Activated CD4-positive, alpha-beta T cell treated with anti-CD3 and anti-CD28 coated beads for 24 hours (primary cell): ENCODE measurements around the gene LAMC3.
"Not testable (repeated sequence)": the region's sequence is repeated elsewhere in the genome, so short reads cannot be mapped to it uniquely, and the experiment has no call there.

ENCODE experiments used
- DNase-seq, 2 donors: peaks; one replicate each; pipeline ENCODE4 v3.0.0-alpha.2; 2020; ENCODE audit warnings: low read depth in 2 of 2

LAMC3 gene

DNA sequence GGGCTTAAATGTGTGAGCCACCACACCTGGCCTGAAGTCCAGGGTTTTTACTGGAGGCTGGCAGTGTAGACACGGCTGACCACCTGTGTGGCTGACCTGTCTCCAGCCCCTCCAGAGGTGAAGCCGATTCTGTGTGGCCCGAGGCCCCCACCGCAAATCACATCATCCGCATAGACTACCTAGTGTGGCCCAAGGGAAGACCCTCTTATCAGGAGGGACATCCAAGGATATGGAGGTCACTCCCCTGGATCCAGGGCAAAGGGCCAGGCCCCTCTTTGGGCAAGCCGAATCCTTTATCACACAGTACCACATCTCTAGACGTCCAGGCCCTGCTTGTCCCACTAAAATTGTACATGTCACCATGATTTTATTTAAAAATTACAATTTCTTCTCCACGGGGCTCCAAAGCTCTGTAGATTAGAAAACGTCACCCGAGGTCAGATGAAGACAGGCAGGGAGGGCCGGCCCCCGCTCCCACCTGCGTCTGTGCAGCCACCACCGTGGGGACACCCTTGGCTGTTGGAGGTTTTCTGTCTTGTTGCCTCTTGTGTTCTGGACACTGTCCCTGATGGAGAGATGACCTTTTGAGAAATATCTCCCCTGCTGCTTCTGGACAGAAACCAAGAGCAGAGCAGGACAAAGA, 20.1 kb downstream of the LAMC3 start:
- no peak for DNase-seq

DNA sequence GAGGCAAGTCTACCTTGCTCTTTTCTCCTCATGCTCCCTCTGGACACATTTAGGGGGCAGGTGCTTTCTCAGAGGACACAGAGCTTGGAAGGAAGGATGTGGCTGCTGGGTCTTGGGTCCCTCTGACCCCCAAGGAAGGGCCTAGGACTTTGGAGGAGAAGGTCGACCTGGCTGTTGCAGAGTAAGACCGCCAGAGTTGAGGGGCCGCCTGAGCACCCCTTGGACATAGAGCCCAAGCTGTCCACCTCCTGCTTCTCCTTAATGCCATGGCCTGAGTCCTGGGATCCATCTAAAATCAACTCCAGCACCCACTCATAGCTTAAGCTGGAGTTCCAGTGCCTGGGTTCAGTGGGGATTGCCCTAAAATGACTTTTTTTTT, 20.6 kb downstream of the LAMC3 start:
- DNase-seq, result no peak

DNA sequence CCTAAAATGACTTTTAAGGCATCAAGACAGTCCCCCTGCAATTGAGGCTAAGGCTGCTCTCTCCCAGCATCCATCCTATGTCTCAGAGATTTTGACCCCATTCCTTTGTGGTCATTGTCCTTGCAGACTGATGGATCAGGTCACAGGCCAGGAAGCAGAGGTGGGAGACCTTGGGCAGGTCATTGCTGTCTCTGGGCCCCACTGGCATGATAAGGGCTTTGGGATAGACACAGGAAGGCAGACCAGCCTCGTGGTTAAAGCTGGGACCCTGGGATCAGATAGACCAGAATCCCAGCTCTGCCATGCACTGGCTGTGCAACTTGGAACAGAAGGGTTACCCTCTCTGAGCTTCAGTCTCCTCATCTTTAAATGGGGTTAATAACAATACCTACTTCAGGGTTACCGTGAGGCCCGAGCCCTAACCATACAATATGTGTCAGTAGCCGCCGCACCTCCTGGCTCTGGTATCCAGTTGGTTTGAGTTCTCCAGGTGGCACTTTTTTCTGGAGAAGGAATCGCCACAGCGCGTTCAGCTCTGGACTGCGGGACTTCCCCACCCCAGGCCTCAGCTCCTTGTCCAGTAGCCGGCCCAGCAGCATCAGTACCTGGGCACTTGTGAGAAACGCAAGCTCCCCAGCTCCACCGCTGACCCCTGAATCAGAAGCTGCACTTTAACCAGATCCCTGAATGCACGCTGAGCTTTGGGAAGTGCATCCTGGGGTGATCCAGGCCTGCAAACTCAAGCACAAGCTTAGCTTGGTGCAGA, 21.4 kb downstream of the LAMC3 start:
- DNase-seq, result no peak

DNA sequence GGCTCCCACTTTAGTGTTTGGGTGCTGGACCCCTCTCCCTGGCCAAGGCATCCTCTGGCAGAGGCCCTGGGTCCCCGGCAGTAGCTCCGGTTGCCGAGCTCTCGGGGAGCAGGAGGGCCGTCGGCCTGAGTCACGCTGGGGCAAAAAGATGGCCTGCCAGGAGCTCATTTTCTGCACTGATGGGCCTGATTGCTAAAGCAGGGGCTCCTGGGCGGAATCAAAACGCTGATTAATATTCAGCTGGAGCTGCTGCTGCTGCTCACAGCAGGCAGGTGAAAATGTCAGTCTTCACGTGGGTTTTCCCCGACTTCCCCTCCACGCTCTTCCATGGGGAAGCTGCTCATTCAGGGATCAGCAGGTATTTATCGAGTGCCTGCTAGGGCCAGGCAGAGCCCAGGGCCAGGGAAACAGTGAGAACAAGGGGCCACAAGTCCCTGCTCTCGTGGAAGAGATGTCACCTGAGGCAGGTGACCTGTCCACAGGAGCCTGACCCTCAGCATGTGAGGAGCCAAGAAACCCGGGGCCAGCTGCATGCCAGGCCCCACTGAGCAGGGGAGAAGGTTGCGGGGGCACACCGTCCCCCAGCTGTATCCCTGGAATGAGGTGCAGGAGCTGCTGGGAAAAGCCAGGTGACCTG, 22.1 kb downstream of the LAMC3 start:
- DNase-seq, result no peak

DNA sequence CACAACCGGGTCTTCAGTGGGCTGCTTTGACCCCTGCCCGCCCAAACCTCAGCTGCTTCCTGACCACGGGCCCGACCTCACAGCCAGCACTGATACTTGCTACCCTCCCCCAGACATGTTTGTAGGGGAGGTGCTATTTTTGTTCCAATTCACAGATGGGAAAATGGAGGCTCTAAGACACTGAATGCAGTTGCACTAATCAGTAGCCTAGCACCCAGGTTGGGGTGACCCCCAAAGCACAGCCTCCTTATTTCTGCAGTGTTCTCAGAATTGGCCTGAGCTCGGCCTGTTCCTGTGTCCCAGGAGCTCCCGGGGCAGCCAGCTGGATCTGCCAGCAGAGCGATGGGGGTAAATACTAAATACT, 22.6 kb downstream of the LAMC3 start:
- DNase-seq, result no peak

DNA sequence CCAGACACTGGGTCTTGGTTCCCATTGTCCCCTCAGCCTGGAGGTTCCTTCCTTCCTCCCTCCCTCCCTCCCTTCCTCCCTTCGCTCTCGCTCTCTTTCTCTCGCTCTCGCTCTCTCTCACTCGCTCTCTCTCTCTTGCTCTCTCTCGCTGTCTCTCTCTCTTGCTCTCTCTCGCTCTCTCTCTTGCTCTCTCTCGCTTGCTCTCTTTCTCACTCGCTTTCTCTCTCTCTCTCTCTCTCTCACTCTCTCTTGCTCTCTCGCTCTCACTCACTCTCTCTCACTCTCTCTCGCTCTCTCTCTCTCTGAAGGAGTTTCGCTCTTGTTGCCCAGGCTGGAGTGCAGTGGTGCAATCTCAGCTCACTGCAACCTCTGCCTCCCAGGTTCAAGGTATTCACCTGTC, 23.4 kb downstream of the LAMC3 start:
- DNase-seq, result no peak

DNA sequence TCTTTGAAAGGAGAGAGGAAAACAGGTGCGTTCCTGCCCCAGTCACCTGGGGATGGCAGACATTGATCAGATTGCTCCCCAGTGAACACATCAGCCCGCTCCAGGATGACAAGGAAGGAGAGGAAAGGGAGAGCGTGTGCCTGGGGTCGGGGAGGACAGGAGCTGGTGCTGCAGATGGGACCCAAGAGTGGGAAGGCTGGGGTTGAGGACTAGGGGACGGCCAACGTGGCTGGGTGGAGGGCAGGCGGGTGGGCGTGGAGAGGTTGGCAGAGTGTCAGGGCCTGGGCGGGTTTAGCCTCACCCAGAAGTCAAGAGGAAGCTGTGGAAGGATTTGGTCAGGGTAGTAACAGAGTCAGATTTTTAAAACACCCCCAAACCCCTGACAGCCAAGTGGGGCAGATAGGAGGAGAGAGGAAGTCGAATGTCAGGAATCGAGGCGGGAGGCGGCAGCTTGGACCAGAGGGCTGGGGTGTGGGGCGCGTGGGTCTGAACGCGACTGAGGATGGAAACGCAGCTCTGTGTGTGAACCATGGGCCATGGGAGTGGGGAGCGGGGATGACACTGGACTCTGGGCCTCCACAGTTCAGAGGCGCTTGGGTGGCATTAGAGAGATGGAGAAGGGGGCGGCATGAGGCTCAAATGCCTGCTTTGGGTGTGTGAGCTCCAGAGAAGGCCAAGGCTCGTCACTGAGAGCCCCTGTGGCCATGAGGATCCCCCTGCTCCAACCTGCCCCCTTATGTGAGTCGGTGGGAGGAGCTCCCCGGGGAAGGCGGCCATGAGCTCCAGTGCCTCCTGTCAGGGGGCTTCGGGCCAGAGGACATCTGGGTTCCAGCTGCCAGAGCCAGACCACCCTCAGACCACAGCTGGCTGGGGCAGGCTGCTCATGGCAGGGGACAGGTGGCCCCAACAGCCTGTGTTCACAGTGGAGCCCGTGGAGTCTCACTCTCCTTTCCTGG, 24.6 kb downstream of the LAMC3 start:
- no peak for DNase-seq

DNA sequence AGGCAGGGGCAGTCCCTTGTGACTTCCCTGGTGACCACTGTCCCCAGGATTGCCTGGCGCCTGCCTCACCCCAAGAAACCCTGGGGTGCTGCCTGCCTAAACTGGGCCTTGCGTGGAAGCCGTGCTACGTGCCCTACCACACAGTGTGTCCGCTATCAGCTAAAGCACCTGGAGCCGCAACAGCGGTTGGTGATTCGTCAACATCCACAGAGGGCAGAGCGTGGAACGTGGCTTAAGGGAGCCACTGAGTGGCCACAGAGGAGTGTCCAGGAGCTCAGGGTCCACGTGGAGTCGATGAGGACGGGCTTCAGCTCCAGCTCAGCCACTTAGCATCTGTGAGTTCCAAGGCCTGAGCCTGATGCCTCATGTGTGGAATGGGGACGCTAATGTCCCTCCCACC, 25.3 kb downstream of the LAMC3 start:
- DNase-seq, result no peak

DNA sequence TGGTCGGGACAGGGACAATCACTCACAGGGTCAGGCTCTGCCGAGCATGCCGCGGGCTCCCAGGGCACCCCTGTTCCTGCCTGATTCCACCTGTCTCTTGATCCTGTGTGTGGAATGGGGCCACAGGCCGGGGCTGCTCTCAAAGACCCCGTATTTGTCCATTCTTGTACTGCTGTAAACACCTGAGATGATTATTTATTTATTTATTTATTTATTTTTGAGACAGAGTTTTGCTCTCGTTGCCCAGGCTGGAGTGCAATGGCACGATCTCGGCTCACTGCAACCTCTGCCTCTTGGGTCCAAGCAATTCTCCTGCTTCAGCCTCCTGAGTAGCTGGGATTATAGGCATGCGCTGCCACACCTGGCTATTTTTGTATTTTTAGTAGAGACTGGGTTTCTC, 25.8 kb downstream of the LAMC3 start:
- not testable (repeated sequence) for DNase-seq

DNA sequence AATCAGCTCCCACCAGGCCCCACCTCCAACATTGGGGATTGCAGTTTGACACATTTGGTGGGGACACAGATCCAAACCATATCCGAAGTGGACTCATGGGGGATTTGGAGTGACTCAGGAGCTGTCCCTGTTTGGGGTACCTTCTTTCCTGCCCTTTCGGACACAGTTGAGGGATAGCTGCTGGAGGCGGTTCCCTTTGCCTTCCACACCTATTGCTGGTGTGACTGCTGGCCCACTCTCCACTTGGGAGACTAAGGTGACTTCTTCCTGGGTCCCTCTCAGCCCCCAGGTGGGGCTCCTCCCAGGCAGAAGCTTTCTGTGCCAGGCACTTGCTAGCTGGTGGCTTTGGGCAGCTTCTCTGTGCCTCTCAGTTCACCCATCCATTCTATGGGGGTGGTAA, 26.6 kb downstream of the LAMC3 start:
- DNase-seq, result no peak

DNA sequence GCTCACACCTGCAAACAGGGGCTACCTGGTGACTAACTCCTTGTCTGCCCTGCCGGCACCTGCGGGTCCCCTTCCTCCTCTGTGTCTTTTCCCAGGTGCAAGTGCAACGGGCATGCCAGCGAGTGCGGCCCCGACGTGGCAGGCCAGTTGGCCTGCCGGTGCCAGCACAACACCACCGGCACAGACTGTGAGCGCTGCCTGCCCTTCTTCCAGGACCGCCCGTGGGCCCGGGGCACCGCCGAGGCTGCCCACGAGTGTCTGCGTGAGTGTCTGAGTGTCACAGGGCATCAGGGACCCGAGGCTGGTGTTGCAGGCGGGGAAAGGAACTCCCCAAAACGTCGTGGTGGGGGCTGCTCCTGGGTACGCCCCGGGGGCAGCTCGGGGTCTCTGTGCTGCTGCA, 27.1 kb downstream of the LAMC3 start:
- DNase-seq, result no peak

DNA sequence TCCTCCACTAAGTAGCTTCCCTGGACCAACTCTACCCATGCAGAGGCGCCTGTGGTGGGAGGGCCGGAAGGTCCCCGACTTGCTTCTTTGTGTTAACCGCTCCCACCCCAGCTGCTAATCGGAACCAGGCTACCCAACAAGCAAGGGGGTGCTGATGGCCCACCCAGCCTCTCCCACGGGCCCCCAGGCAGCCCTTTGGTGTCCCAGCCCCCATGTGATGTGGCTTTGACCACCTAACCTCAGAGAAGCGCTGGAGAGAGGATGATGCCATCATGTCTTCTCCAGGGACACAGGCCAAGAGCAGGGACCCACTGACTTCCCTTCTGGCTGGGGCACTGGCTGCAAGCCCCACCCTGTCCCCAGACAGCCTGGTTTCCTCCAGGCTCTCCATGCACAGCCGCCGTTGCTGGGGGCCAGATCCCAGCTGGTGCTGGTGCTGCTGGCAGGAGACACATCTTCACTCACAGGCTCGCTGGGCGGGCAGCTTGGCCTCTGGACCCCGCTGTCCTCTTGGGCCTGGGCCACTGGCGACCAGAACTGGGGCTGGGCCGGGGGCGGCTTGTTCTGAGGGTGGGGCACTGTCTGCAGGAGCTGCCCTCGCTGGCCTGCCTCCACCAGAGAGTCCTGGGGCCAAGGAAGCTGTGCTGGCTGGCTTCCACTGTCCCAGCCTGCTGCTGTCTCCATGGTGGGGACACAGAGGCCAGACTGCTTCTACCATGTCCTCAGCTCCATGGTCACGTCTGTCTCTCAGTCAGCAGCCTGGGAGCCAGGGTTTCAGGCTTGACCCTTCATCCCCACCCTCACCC, 27.8 kb downstream of the LAMC3 start:
- no peak for DNase-seq

DNA sequence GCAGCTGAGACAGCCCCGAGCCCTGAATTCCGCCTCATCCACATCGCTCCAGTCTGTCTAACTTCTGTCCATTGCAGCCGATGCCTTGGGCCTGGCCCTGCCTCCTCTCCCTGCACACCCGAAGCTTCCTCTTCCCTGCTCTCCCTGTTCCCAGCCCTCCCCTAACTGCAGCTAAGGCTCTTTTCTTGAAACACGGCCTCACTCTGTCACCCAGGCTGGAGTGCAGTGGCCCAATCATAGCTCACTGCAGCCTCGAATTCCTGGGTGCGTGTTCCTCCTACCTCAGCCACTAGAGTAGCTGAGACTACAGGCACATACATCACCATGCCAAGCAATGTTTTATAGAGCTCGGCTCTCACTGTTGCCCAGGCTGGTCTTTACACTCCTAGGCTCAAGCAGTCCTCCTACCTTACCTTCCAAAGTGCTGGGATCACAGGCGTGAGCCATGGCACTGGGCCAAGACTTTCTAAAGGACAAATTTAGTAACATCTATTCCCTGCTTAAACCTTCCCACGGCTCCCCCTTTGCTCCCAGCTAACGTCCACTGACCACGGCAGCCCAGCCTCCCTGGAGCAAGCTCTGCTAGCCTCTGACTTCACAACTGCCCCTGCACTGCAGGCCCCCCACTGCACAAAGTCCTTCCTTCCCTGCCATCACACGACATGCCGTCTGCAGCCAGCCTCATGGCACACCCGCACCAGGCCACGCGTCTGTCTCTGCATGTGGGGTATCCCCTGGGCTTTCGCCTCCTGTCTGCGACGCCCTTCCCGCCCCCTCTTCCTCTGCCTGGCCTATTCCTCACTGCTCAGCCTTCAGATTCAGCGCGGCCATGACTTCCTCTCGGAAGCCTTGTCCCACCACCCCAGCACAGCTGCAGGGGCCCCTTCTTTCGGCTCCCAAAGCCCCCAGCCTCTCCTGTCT, 28.6 kb downstream of the LAMC3 start:
- DNase-seq, result no peak

DNA sequence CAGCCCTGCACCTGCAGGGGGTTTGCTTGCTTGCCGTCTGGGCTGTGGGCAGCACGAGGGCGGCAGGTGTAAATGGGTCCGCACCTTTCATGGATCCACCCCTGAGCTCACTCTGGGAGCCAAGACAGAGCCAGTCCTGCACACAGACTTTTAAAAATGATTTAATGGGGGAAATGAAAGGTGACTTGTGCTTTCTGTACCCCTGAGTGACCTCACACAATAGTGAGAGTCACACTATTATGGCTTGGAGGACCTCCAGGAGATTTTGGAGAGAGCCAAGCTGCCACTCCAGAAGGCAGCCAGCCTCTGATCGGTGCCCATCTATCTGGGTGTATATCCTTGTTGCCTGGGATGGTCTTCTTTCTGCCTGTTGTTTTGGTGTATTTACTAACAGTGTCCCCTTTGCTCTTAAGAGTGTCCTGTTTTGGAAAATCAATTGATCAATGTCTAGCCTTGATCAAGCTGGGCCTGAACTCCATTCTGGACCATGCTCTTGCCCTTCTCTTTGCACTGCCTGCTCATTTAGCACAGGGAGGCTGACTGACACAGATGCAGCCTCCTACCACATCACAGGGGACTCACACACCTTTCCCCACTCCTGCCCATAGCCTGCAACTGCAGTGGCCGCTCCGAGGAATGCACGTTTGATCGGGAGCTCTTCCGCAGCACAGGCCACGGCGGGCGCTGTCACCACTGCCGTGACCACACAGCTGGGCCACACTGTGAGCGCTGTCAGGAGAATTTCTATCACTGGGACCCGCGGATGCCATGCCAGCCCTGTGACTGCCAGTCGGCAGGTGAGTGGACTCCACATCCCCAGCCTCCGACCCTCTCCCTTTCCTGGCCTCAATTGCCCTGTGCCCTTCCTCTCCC, 29.5 kb downstream of the LAMC3 start:
- DNase-seq, result no peak

DNA sequence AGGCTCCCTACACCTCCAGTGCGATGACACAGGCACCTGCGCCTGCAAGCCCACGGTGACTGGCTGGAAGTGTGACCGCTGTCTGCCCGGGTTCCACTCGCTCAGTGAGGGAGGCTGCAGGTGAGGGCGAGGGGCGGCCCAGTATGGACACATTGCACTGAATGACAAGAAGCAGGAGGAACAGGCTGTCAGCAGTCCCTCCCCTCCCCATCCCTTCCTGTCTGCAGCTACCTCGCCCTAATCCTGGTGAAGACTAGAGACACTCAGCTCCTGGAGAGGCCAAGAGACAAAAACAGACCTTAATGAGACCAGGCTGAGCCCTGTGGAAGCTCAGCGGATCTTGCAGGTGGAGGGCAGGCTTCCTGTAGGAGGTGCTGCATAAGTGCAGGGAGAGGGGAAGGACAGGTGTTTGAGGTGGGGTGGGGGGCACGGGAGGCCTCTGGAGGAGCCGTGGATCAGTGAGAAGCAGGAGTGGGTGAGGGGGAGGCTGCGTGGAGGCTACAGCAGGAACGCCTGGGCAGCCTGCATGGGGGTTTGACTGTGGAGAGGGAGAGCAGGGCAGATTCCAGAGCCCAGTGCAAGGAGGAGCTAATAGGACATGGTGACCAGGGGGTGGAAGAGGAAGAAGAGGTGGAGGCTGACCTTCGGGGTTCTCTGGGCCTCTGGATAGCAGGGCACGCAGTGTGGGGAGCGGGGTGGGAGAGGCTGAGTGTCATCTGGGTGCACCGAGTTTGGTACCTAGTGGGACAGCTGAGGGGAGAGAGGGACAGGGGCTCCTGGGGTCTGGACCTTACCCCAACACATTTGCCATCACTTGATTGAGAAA, 30.4 kb downstream of the LAMC3 start:
- DNase-seq, result no peak

DNA sequence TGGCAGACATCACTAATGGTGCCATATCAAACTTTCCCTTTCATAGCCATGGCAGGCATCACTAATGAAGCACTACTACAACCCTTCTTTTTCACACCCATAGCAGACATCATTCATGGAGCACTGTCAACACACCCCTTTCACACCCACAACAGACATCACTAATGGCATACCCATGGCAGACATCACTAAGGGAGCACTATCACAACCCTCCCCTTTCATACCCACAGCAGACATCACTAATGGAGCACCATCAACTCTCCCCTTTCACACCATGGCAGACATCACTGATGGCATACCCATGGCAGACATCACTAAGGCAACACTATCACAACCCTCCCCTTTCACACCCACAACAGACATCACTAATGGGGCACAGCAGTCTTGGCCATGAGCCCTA, 33.7 kb downstream of the LAMC3 start:
- DNase-seq, result no peak

DNA sequence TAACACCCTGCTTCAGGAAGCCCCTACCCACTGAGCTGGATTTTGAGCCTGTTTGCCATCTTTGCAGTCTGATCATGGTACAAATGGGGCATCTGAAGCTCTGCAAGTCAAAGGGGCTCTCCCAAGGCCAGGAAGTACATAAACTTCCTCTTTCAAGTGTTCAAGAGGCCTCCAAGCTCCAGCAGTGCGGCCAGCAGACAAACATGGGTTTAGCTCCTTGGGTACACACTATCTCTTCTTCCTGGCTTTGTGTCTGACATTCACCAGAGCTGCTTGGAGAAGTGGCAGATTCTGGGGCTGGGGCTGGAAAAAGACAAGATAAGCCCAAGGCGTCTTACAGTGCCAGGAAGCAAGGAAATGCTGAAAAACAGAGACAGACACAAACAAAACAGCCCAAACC, 34.1 kb downstream of the LAMC3 start:
- DNase-seq, result no peak

DNA sequence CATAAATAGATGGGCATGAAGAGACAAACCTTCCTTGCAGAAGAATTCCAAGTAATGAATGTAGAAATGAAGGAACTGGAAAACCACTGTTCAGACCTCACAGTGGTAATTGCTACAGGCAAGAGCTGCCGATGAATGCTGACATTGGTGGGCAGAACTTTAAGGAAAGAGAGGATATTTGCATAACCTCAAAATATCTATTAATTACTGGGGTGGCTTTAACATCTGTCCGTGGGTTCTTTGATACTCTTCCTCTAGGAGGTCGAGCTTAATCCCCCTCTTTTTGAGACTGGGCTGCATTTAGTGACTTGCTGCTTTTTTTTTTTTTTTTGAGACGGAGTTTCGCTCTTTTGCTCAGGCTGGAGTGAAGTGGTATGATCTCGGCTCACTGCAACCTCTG, 34.7 kb downstream of the LAMC3 start:
- no peak for DNase-seq
